Upper lobe of left lung (tissue), 4 donors: ENCODE measurements around the gene RAB20.

ENCODE experiments used
- EP300 ChIP-seq, 4 donors: sonication (generic); formaldehyde crosslinking; IDR thresholded peaks; one replicate each; pipeline ENCODE4 v1.5.1; 2017; ENCODE audit warnings: antibody characterized with exemption in 4 of 4, control low read depth in 2 of 4
- POLR2A ChIP-seq, 4 donors: fragments of 450-650 bp; IDR thresholded peaks; one replicate each; pipeline ENCODE4 v1.5.1; 2016 to 2017; ENCODE audit warnings: antibody characterized with exemption in 4 of 4, mild to moderate bottlenecking in 2 of 4
- POLR2AphosphoS5 ChIP-seq, 2 donors: sonication (generic); formaldehyde crosslinking; IDR thresholded peaks; one replicate each; pipeline ENCODE4 v1.5.1; 2017; ENCODE audit warnings: antibody characterized with exemption in 2 of 2
- TF ChIP-seq, protein P1 (sequence below), 6 experiments: fragments of 450-650 bp in 4 of 6; fragments of 200-600 bp in 2 of 6; sonication (generic) in 2 of 6; IDR thresholded peaks; one replicate each; pipeline ENCODE4 v1.5.1; 2016 to 2019; ENCODE audit warnings: antibody characterized with exemption in 6 of 6

DNA sequence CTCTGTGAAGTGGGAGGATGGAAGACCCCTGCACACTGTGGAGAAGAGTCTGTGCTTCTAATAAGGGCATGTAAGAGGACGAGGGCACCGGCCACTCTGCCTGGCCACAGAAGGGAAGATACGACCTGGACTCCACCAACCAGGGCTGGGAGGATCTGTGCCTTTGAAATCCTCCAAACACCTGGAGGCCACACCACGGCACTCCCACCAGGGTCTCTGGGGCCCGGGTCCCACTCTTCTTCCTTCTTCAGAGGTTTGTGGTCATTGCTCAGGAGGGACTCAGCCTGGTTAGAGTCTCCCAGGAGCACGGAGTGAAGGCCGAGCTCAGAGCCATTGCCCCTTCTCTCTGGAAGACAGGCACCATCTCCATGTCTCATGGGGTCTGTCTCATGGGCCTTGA lies 42.0 kb downstream of the RAB20 start:
- TF ChIP-seq, protein P1, sequence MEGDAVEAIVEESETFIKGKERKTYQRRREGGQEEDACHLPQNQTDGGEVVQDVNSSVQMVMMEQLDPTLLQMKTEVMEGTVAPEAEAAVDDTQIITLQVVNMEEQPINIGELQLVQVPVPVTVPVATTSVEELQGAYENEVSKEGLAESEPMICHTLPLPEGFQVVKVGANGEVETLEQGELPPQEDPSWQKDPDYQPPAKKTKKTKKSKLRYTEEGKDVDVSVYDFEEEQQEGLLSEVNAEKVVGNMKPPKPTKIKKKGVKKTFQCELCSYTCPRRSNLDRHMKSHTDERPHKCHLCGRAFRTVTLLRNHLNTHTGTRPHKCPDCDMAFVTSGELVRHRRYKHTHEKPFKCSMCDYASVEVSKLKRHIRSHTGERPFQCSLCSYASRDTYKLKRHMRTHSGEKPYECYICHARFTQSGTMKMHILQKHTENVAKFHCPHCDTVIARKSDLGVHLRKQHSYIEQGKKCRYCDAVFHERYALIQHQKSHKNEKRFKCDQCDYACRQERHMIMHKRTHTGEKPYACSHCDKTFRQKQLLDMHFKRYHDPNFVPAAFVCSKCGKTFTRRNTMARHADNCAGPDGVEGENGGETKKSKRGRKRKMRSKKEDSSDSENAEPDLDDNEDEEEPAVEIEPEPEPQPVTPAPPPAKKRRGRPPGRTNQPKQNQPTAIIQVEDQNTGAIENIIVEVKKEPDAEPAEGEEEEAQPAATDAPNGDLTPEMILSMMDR (IDR thresholded peaks at IDR 0.05), result no peak
- TF ChIP-seq POLR2A (IDR thresholded peaks at IDR 0.05) (no peak), POLR2AphosphoS5 (IDR thresholded peaks at IDR 0.05) (no peak), EP300 (IDR thresholded peaks at IDR 0.05) (no peak)
